Measurements from ENCODE around the gene ADGRD2. TPM values are rescaled to one million over a fixed set of nuclear protein-coding genes. Genes with fewer than 3 reads are reported as not detected.

The ADGRD2 gene
- total and polyA plus RNA-seq, 9 of the 15 experiments (the other 6 are each of a cell fraction or from before 2014, with no cell fraction given), result not detected

DNA sequence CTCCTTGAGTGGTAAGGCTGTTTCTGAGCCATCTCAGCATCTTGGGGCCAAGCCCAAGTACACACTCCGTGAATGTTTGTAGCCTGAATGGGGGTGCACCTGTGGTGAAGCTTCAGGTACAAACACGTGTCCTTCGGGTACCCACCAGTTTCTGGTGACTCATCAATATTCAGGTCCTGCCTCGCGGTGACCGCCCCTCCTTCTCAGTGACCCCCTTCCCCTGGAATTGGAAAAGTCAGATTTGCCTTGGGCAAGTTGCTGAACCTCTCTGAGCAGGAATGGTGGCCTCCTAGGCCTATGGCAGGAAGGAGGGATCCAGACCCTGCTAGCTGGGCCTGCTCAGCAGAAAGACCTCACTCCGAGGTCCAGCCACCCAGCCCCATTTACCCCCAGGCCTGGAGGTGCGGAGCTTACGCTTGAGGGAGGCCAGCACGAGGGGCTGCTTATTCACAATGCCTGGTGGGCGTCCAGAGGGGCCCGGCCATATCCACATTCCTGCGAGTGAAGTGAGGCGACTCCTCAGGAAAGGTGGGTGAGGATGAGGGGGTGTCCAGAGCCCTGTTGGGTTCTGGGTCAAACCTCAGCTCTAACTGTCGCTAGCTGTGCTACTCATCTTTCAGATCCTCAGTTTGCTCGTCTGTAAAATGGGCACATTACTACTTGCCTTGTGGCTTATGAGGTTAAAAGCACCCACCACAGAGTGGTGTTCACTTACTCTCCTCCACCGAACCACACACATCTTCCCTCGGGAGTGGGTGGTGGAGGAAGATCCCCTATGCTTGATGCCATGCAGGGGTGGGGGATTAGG is 7.0 kb downstream of the ADGRD2 start (continued):
- TF ChIP-seq, protein P1, sequence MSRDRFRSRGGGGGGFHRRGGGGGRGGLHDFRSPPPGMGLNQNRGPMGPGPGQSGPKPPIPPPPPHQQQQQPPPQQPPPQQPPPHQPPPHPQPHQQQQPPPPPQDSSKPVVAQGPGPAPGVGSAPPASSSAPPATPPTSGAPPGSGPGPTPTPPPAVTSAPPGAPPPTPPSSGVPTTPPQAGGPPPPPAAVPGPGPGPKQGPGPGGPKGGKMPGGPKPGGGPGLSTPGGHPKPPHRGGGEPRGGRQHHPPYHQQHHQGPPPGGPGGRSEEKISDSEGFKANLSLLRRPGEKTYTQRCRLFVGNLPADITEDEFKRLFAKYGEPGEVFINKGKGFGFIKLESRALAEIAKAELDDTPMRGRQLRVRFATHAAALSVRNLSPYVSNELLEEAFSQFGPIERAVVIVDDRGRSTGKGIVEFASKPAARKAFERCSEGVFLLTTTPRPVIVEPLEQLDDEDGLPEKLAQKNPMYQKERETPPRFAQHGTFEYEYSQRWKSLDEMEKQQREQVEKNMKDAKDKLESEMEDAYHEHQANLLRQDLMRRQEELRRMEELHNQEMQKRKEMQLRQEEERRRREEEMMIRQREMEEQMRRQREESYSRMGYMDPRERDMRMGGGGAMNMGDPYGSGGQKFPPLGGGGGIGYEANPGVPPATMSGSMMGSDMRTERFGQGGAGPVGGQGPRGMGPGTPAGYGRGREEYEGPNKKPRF (IDR thresholded peaks at IDR 0.05; ENCODE audit: low read depth, low read length), result no peak
- TF ChIP-seq, protein P2, sequence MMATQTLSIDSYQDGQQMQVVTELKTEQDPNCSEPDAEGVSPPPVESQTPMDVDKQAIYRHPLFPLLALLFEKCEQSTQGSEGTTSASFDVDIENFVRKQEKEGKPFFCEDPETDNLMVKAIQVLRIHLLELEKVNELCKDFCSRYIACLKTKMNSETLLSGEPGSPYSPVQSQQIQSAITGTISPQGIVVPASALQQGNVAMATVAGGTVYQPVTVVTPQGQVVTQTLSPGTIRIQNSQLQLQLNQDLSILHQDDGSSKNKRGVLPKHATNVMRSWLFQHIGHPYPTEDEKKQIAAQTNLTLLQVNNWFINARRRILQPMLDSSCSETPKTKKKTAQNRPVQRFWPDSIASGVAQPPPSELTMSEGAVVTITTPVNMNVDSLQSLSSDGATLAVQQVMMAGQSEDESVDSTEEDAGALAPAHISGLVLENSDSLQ (IDR thresholded peaks at IDR 0.05), result no peak
- TF ChIP-seq, protein P3, sequence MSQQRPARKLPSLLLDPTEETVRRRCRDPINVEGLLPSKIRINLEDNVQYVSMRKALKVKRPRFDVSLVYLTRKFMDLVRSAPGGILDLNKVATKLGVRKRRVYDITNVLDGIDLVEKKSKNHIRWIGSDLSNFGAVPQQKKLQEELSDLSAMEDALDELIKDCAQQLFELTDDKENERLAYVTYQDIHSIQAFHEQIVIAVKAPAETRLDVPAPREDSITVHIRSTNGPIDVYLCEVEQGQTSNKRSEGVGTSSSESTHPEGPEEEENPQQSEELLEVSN (IDR thresholded peaks at IDR 0.05; ENCODE audit: borderline replicate concordance in 1 of 2, extremely low read depth in 1 of 2, insufficient read depth in 1 of 2, insufficient read length in 1 of 2, low read depth in 1 of 2, low read length in 1 of 2, poor library complexity in 1 of 2, severe bottlenecking in 1 of 2), result no peak
- TF ChIP-seq PHTF2 (CRISPR knock-in tag; IDR thresholded peaks at IDR 0.05) (no peak), ZNF57 (CRISPR knock-in tag; IDR thresholded peaks at IDR 0.05) (no peak), SMARCC2 (IDR thresholded peaks at IDR 0.05; ENCODE audit: low read depth) (no peak), MCM5 (IDR thresholded peaks at IDR 0.05; ENCODE audit: low read depth) (no peak), MAFG (tag; conservative IDR thresholded peaks at IDR 0.05) (peak; percentile 61), SREBF1 (IDR thresholded peaks at IDR 0.05; ENCODE audit: borderline replicate concordance, low read depth, low read length) (no peak), ZNF121 (CRISPR knock-in tag; conservative IDR thresholded peaks at IDR 0.05) (no peak), TCF3 (CRISPR knock-in tag; IDR thresholded peaks at IDR 0.05) (no peak), CREM (IDR thresholded peaks at IDR 0.05; ENCODE audit: low read depth) (no peak), TAF15 (IDR thresholded peaks at IDR 0.05; ENCODE audit: low read depth, low read length) (no peak), SRF (CRISPR knock-in tag; IDR thresholded peaks at IDR 0.05) (no peak), SMAD1 (IDR thresholded peaks at IDR 0.05; ENCODE audit: low read depth, low read length, partially characterized antibody) (no peak), MCM3 (IDR thresholded peaks at IDR 0.05) (no peak), ZC3H8 (IDR thresholded peaks at IDR 0.05) (no peak), BCOR (IDR thresholded peaks at IDR 0.05) (peak; percentile 95), ZNF347 (CRISPR knock-in tag; IDR thresholded peaks at IDR 0.05; ENCODE audit: low read depth) (no peak), SMAD4 (CRISPR knock-in tag; conservative IDR thresholded peaks at IDR 0.05) (no peak), TRIM24 (IDR thresholded peaks at IDR 0.05) (no peak), PHB2 (IDR thresholded peaks at IDR 0.05; ENCODE audit: low read depth) (no peak), JUNB (CRISPR knock-in tag; conservative IDR thresholded peaks at IDR 0.05) (no peak), ATF7 (IDR thresholded peaks at IDR 0.05) (no peak)
- TF ChIP-seq, protein P4, sequence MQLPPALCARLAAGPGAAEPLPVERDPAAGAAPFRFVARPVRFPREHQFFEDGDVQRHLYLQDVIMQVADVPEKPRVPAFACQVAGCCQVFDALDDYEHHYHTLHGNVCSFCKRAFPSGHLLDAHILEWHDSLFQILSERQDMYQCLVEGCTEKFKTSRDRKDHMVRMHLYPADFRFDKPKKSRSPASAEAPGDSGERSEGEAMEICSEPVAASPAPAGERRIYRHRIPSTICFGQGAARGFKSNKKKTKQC (CRISPR knock-in tag; IDR thresholded peaks at IDR 0.05), result no peak

Data from K562 (cell line).